Suprapubic skin (tissue), 4 donors: ENCODE results near the gene CHRNA4. TPM values are rescaled to one million over a fixed set of nuclear protein-coding genes. Genes with fewer than 3 reads are reported as not detected.

Source experiments
- DNase-seq, 2 donors: peaks; one replicate each; pipeline ENCODE4 v3.0.0-alpha.2; 2019; ENCODE audit warnings: low spot score in 2 of 2
- H3K27ac ChIP-seq: fragments of 200-600 bp; sonication (generic); one replicate; pipeline ENCODE4 v1.5.1; 2019
- H3K27me3 ChIP-seq: fragments of 200-600 bp; sonication (generic); one replicate; pipeline ENCODE4 v1.5.1; 2019
- H3K36me3 ChIP-seq: fragments of 200-600 bp; sonication (generic); one replicate; pipeline ENCODE4 v1.5.1; 2019
- H3K4me1 ChIP-seq: fragments of 200-600 bp; sonication (generic); one replicate; pipeline ENCODE4 v1.5.1; 2019
- H3K4me3 ChIP-seq: fragments of 200-600 bp; sonication (generic); one replicate; pipeline ENCODE4 v1.5.1; 2019; ENCODE audit warnings: mild to moderate bottlenecking
- H3K9me3 ChIP-seq: fragments of 200-600 bp; sonication (generic); one replicate; pipeline ENCODE4 v1.5.1; 2019
- CTCF ChIP-seq, 2 donors: fragments of 200-600 bp in 1 of 2; fragments of 450-650 bp in 1 of 2; sonication (generic) in 1 of 2; IDR thresholded peaks; one replicate each; pipeline ENCODE4 v1.5.1; 2016 to 2019; ENCODE audit warnings: antibody characterized with exemption in 2 of 2, mild to moderate bottlenecking in 1 of 2, moderate library complexity in 1 of 2
- EP300 ChIP-seq: sonication (generic); formaldehyde crosslinking; IDR thresholded peaks from one replicate; pipeline ENCODE4 v1.6.1; 2017; ENCODE audit warnings: antibody characterized with exemption
- POLR2A ChIP-seq, 2 donors: fragments of 450-650 bp; IDR thresholded peaks; one replicate each; pipeline ENCODE4 v1.6.1; 2017; ENCODE audit warnings: antibody characterized with exemption in 2 of 2, mild to moderate bottlenecking in 2 of 2, moderate library complexity in 2 of 2
- POLR2AphosphoS5 ChIP-seq, 3 donors: sonication (generic); formaldehyde crosslinking; IDR thresholded peaks; one replicate each; pipeline ENCODE4 v1.6.1; 2017; ENCODE audit warnings: antibody characterized with exemption in 3 of 3
- WGBS: methylation state at CpG from one replicate; pipeline ENCODE4 v1.1.5; 2018; 5-methylcytosine and 5-hydroxymethylcytosine counted together
- total RNA-seq, 4 donors: library from RNA; depleted of rRNA; stranded (reverse); fragments of >200 nt; gene quantifications; one replicate each; pipeline ENCODE4 v1.1.0, GENCODE V29; 2016

The CHRNA4 gene
- total RNA-seq, 4 donors from 2014 or later: not detected

GRCh38 chr20:63379296-63379695 is 18.1 kb upstream of the CHRNA4 start:
- 70% methylated on average over 10 of the region's 11 CpGs for whole genome bisulfite sequencing
- Histone ChIP-seq H3K4me1 (no peaks in the 10 kb centered on the region), H3K27me3 (peaks cover 98% of the 10 kb centered on the region), H3K27ac (no peak overlapping the region), H3K4me3 (no peak overlapping the region), H3K36me3 (no peaks in the 10 kb centered on the region), H3K9me3 (no peaks in the 10 kb centered on the region)
- TF ChIP-seq CTCF (IDR thresholded peaks at IDR 0.05): no peak
- no peak for TF ChIP-seq POLR2A (IDR thresholded peaks at IDR 0.05)
- no peak for TF ChIP-seq POLR2AphosphoS5 (IDR thresholded peaks at IDR 0.05)
- TF ChIP-seq EP300: no peak
- no peak for DNase-seq

- Histone ChIP-seq H3K27me3 (peaks cover 99% of the 10 kb centered on the region), H3K9me3 (no peaks in the 10 kb centered on the region), H3K4me1 (no peaks in the 10 kb centered on the region), H3K27ac (no peak overlapping the region), H3K4me3 (no peak overlapping the region), H3K36me3 (no peaks in the 10 kb centered on the region)
- TF ChIP-seq CTCF (IDR thresholded peaks at IDR 0.05) (no peak), EP300 (no peak), POLR2AphosphoS5 (IDR thresholded peaks at IDR 0.05) (no peak), POLR2A (IDR thresholded peaks at IDR 0.05) (no peak)
- no peak for DNase-seq
- WGBS: 58% methylated on average over 12 of the region's 12 CpGs
Measured at GRCh38 chr20:63378626-63379025, 17.5 kb upstream of the CHRNA4 start.

GRCh38 chr20:63377951-63378381 is 16.8 kb upstream of the CHRNA4 start:
- H3K4me3 ChIP-seq: no peak overlapping the region
- 58% methylated on average over 7 of the region's 15 CpGs for WGBS
- no peaks in the 10 kb centered on the region for H3K36me3 ChIP-seq
- no peak overlapping the region for H3K27ac ChIP-seq
- TF ChIP-seq EP300 (no peak), POLR2AphosphoS5 (IDR thresholded peaks at IDR 0.05) (no peak), CTCF (IDR thresholded peaks at IDR 0.05) (no peak), POLR2A (IDR thresholded peaks at IDR 0.05) (no peak)
- H3K4me1 ChIP-seq: no peaks in the 10 kb centered on the region
- H3K27me3 ChIP-seq: peaks cover 99% of the 10 kb centered on the region
- no peaks in the 10 kb centered on the region for H3K9me3 ChIP-seq
- DNase-seq: no peak

GRCh38 chr20:63377256-63377941 is 16.2 kb upstream of the CHRNA4 start:
- peaks cover 99% of the 10 kb centered on the region for H3K27me3 ChIP-seq
- 11% methylated on average over 18 of the region's 32 CpGs for WGBS
- no peaks in the 10 kb centered on the region for H3K36me3 ChIP-seq
- H3K4me1 ChIP-seq: no peaks in the 10 kb centered on the region
- no peak overlapping the region for H3K27ac ChIP-seq
- TF ChIP-seq CTCF (IDR thresholded peaks at IDR 0.05) (no peak), POLR2AphosphoS5 (IDR thresholded peaks at IDR 0.05) (no peak), EP300 (no peak), POLR2A (IDR thresholded peaks at IDR 0.05) (no peak)
- no peak overlapping the region for H3K4me3 ChIP-seq
- H3K9me3 ChIP-seq: no peaks in the 10 kb centered on the region
- DNase-seq: no peak

- no peak overlapping the region for H3K27ac ChIP-seq
- no peak for DNase-seq
- 23% methylated on average over 11 of the region's 31 CpGs for WGBS
- peaks cover 98% of the 10 kb centered on the region for H3K27me3 ChIP-seq
- no peaks in the 10 kb centered on the region for H3K36me3 ChIP-seq
- TF ChIP-seq EP300 (no peak), POLR2AphosphoS5 (IDR thresholded peaks at IDR 0.05) (no peak), POLR2A (IDR thresholded peaks at IDR 0.05) (no peak), CTCF (IDR thresholded peaks at IDR 0.05) (no peak)
- H3K4me3 ChIP-seq: no peak overlapping the region
- H3K4me1 ChIP-seq: no peaks in the 10 kb centered on the region
- H3K9me3 ChIP-seq: no peaks in the 10 kb centered on the region
Measured at GRCh38 chr20:63376283-63377250, 15.4 kb upstream of the CHRNA4 start.
